ENCODE results near the gene DPP6. TPM values are rescaled to one million over a fixed set of nuclear protein-coding genes. Genes with fewer than 3 reads are reported as not detected.

Gene DPP6
- total RNA-seq, 2 donors from 2014 or later: 0.99 to 1.8 TPM

DNA sequence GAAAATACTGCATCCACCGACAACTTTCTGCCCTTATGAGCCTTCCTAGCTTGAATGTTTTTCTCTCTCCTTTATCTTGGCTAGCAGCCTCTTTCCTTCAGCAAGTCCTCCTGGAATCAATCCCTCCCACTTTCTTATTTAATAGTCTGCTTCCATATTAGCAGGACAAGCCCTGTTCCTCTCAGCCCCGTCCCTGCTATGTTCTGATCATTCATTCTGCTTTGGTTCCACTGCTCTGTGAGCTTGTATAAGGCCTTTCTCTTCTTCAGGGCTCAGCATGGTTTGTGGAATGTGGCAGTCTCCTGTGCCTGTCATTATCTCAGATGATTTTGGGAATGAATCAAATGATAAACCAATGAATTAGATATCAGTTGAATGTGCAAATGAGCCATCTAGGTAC, 420.1 kb downstream of the DPP6 start:
- WGBS, 2 donors: 59 to 63% methylated on average over 2 of the region's 2 CpGs
- DNase-seq (no peak), ATAC-seq (no peak)
- TF ChIP-seq, protein P1, sequence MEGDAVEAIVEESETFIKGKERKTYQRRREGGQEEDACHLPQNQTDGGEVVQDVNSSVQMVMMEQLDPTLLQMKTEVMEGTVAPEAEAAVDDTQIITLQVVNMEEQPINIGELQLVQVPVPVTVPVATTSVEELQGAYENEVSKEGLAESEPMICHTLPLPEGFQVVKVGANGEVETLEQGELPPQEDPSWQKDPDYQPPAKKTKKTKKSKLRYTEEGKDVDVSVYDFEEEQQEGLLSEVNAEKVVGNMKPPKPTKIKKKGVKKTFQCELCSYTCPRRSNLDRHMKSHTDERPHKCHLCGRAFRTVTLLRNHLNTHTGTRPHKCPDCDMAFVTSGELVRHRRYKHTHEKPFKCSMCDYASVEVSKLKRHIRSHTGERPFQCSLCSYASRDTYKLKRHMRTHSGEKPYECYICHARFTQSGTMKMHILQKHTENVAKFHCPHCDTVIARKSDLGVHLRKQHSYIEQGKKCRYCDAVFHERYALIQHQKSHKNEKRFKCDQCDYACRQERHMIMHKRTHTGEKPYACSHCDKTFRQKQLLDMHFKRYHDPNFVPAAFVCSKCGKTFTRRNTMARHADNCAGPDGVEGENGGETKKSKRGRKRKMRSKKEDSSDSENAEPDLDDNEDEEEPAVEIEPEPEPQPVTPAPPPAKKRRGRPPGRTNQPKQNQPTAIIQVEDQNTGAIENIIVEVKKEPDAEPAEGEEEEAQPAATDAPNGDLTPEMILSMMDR (IDR thresholded peaks at IDR 0.05): no peak
- Histone ChIP-seq H3K36me3 (replicated peaks in 1 of 2; ENCODE audit: insufficient read depth in 1 of 2, low read depth in 2 of 2) (no peaks in the 10 kb centered on the region), H3K4me3 (no peak overlapping the region), H3K9me3 (no peaks in the 10 kb centered on the region), H3K27ac (no peak overlapping the region), H3K27me3 (no peaks in the 10 kb centered on the region), H3K4me1 (no peaks in the 10 kb centered on the region)
- intact Hi-C loops (cut with DNase I): no loop called here

DNA sequence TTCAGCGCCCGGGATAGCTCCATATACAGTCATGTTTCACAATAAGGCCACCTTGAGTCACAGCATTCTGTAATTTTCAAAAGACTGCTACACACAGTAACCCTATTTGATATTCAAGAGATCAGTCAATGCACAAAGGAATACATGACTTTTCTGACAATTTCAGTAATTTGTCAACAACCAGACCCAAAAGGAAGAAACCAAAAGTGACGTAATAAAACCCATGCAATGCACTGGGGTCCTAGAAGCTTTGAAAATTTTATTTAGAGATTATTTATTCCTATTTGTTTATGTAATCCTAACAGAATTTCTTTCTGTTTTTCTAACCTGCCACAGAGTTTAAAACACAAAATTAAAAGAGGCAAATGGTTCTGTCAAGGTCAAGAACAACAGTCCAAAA, 421.2 kb downstream of the DPP6 start:
- WGBS, 2 donors: 84 to 89% methylated on average over 3 of the region's 3 CpGs
- intact Hi-C loops (cut with DNase I): no loop called here
- DNase-seq (no peak), ATAC-seq (no peak)
- no peaks in the 10 kb centered on the region for H3K4me1 ChIP-seq
- no peaks in the 10 kb centered on the region for H3K27me3 ChIP-seq
- H3K36me3 ChIP-seq (replicated peaks in 1 of 2; ENCODE audit: insufficient read depth in 1 of 2, low read depth in 2 of 2): no peaks in the 10 kb centered on the region
- no peak overlapping the region for H3K27ac ChIP-seq
- no peaks in the 10 kb centered on the region for H3K9me3 ChIP-seq
- TF ChIP-seq POLR2A (IDR thresholded peaks at IDR 0.05): no peak
- TF ChIP-seq, protein P1 (IDR thresholded peaks at IDR 0.05): no peak
- H3K4me3 ChIP-seq: no peak overlapping the region

DNA sequence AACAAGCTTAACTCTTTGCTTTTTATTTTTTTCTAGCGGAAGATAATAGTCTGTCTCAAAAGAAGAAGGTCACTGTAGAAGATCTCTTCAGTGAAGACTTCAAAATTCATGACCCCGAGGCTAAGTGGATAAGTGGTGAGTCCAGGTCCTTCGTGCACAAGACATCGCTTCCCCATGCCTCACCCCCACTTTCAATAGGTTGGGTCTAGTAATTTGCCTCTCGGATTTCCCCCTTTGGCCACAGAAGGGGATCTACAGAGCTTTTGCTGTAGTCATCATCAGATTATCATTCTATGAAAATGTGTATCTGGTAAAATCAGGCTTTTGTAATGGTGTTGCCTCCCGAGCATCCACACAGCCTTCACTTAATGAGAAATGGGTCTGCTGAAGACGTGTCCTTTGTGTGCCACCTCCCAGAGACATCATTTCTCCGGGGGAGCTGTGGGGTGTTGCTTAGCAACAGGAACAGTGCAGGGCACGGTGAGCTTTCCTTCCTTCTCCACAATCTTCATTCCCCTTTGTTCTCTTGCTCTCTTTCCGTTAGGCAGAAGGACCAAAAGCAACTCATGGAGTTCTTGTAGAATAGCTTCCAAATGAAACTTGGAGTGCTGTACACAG, 422.8 kb downstream of the DPP6 start:
- no peaks in the 10 kb centered on the region for H3K27me3 ChIP-seq
- 38 to 43% methylated on average over 10 of the region's 10 CpGs for WGBS, 2 donors
- TF ChIP-seq, protein P1 (IDR thresholded peaks at IDR 0.05): no peak
- TF ChIP-seq POLR2A (IDR thresholded peaks at IDR 0.05): no peak
- H3K4me3 ChIP-seq: no peak overlapping the region
- intact Hi-C loops (cut with DNase I): no loop called here
- H3K9me3 ChIP-seq: no peaks in the 10 kb centered on the region
- DNase-seq (no peak), ATAC-seq (no peak)
- H3K27ac ChIP-seq: no peak overlapping the region
- no peaks in the 10 kb centered on the region for H3K4me1 ChIP-seq
- H3K36me3 ChIP-seq (replicated peaks in 1 of 2; ENCODE audit: insufficient read depth in 1 of 2, low read depth in 2 of 2): no peaks in the 10 kb centered on the region

DNA sequence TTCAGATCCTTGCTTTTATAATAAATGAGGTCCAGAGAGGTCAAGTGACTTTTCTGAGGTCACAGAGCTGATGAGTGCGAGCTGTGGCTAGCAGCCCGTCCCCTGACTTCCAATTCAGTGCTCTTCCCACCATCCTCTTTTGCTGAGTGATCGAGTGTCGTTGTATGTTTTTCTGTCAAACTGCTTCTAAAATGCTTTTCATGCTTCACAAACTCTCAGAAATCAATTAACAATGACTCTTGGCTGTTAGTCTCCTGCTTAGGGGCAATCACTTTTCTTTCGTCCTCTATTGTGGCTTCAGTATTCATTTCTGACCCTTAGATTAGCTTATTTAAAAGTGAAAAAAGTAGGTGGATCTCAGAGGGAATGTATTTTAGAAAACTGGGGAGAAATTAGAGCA, 423.7 kb downstream of the DPP6 start:
- WGBS, 2 donors: 37 to 40% methylated on average over 5 of the region's 5 CpGs
- DNase-seq (no peak), ATAC-seq (no peak)
- TF ChIP-seq, protein P1 (IDR thresholded peaks at IDR 0.05): no peak
- no peak for TF ChIP-seq POLR2A (IDR thresholded peaks at IDR 0.05)
- intact Hi-C loops (cut with DNase I): no loop called here
- no peak overlapping the region for H3K4me3 ChIP-seq
- H3K27me3 ChIP-seq: no peaks in the 10 kb centered on the region
- H3K4me1 ChIP-seq: no peaks in the 10 kb centered on the region
- H3K27ac ChIP-seq: no peak overlapping the region
- no peaks in the 10 kb centered on the region for H3K9me3 ChIP-seq
- no peaks in the 10 kb centered on the region for H3K36me3 ChIP-seq (replicated peaks in 1 of 2; ENCODE audit: insufficient read depth in 1 of 2, low read depth in 2 of 2)

DNA sequence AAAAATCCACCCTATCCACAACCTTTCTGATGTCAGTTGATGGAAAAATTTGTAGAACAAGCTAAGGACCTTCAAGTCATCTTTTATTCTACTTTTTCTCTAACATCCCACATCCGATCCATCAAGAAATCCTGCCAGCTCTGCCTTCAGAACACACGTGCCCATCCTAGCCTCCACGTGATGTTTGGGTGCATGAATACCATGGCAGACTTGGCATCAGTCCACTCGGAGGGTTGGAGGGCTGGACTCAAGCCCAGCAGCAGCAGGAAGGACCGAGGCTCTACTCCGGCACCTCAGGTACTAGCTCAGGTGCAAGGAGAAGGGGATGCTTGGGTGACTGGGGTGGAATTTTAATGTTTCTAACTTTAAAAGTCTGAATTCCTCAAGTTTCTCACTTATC, 428.6 kb downstream of the DPP6 start:
- Histone ChIP-seq H3K27ac (no peak overlapping the region), H3K27me3 (no peaks in the 10 kb centered on the region), H3K9me3 (no peaks in the 10 kb centered on the region), H3K4me3 (no peak overlapping the region), H3K4me1 (no peaks in the 10 kb centered on the region), H3K36me3 (replicated peaks in 1 of 2; ENCODE audit: insufficient read depth in 1 of 2, low read depth in 2 of 2) (no peaks in the 10 kb centered on the region)
- no peak for TF ChIP-seq POLR2A (IDR thresholded peaks at IDR 0.05)
- TF ChIP-seq, protein P1 (IDR thresholded peaks at IDR 0.05): no peak
- DNase-seq (no peak), ATAC-seq (no peak)
- WGBS, 2 donors: 38 to 65% methylated on average over 6 of the region's 6 CpGs
- intact Hi-C loops (cut with DNase I): no loop called here
